SHP77 treated with DMSO at 0.1 percent for 48 hours (cell line): ENCODE results near the gene ZNF619.

Experiments
- DNase-seq: peaks from one replicate; lab custom pipeline; 2025; lab: John Stamatoyannopoulos, UW

Gene ZNF619

DNA sequence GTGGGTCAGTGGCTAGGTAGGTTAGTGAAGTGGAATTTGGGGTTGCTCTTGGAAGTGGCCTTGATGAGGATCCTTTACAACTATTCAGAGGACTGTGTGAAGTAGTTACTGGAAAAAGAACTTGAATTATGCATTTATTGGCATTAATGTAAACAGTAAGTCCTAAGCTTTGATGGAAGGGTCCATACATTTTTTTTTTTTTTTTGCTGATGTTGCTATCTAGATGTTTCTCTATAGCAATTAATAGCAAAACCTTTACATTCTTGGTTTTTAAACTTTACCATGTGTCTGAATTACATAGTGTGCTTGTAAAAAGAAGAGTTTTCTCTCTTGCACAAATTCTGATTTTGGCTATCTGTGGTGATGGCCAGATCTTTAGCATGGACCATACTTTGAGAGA lies 57.4 kb downstream of the ZNF619 start:
- DNase-seq, result no peak
